HG02840 (cell line): ENCODE results near the gene PARVA.

ENCODE experiments used
- ATAC-seq: cut with Tn5 transposase; IDR thresholded peaks from one replicate; pipeline ENCODE4 v1.9.1; 2021; ENCODE audit warnings: mild to moderate bottlenecking, moderate library complexity, moderate number of reproducible peaks; ENCODE audit not compliant: unreplicated experiment, low FRiP score

The PARVA gene

GRCh38 chr11:12523180-12523924 lies 146.0 kb downstream of the PARVA start:
- ATAC-seq, result no peak

GRCh38 chr11:12524865-12525264 lies 147.5 kb downstream of the PARVA start:
- no peak for ATAC-seq

GRCh38 chr11:12525466-12526055 lies 148.2 kb downstream of the PARVA start:
- no peak for ATAC-seq

GRCh38 chr11:12526789-12527188 lies 149.4 kb downstream of the PARVA start:
- ATAC-seq, result no peak

GRCh38 chr11:12528487-12528886 lies 151.1 kb downstream of the PARVA start:
- no peak for ATAC-seq

GRCh38 chr11:12529041-12529440 lies 151.7 kb downstream of the PARVA start:
- no peak for ATAC-seq

GRCh38 chr11:12529793-12530192 lies 152.4 kb downstream of the PARVA start:
- ATAC-seq, result no peak

- ATAC-seq, result no peak
These were observed 153.6 kb downstream of the PARVA start for GRCh38 chr11:12531020-12531419.

- no peak for ATAC-seq
These were observed 154.3 kb downstream of the PARVA start for GRCh38 chr11:12531681-12532080.

- no peak for ATAC-seq
These were observed 155.2 kb downstream of the PARVA start for GRCh38 chr11:12532580-12532979.

GRCh38 chr11:12534549-12534948 lies 157.2 kb downstream of the PARVA start:
- ATAC-seq, result no peak

- no peak for ATAC-seq
These were observed 157.9 kb downstream of the PARVA start for GRCh38 chr11:12535321-12535720.

GRCh38 chr11:12536566-12536965 lies 159.2 kb downstream of the PARVA start:
- ATAC-seq, result no peak

- ATAC-seq, result no peak
These were observed 160.5 kb downstream of the PARVA start for GRCh38 chr11:12537778-12538401.

- no peak for ATAC-seq
These were observed 161.6 kb downstream of the PARVA start for GRCh38 chr11:12538889-12539421.

GRCh38 chr11:12539572-12539971 lies 162.2 kb downstream of the PARVA start:
- ATAC-seq, result no peak

- ATAC-seq, result no peak
These were observed 162.8 kb downstream of the PARVA start for GRCh38 chr11:12540075-12540680.

GRCh38 chr11:12540913-12541582 lies 163.7 kb downstream of the PARVA start:
- no peak for ATAC-seq

GRCh38 chr11:12541583-12542151 lies 164.3 kb downstream of the PARVA start:
- no peak for ATAC-seq
